Thyroid gland (tissue), 4 donors: ENCODE measurements around the gene CCDC188.

Source experiments
- CTCF ChIP-seq, 6 experiments: fragments of 200-600 bp in 3 of 6; fragments of 450-650 bp in 3 of 6; sonication (generic) in 3 of 6; IDR thresholded peaks; one replicate each; pipeline ENCODE4 v1.5.1; 2016 to 2019; ENCODE audit warnings: antibody characterized with exemption in 6 of 6, mild to moderate bottlenecking in 2 of 6, inconsistent platforms in 1 of 6, moderate library complexity in 1 of 6
- POLR2A ChIP-seq, 2 donors: fragments of 450-650 bp; IDR thresholded peaks; one replicate each; pipeline ENCODE4 v1.6.1; 2017; ENCODE audit warnings: antibody characterized with exemption in 2 of 2, mild to moderate bottlenecking in 2 of 2, moderate library complexity in 1 of 2

- TF ChIP-seq CTCF (IDR thresholded peaks at IDR 0.05): no peak
- TF ChIP-seq POLR2A (IDR thresholded peaks at IDR 0.05): no peak
Measured at GRCh38 chr22:20132686-20133246, 18.1 kb downstream of the CCDC188 start.
